WI38 (cell line): ENCODE measurements around the gene PKN2.

Experiments used
- H3K4me3 ChIP-seq: 2 replicates; pipeline ENCODE4 v1.5.1; 2011; ENCODE audit warnings: low read depth, mild to moderate bottlenecking, control low read depth, low read length
- TF ChIP-seq, protein P1 (sequence below): IDR thresholded peaks from 2 replicates; pipeline ENCODE4 v1.5.1; 2012; ENCODE audit warnings: low read depth, mild to moderate bottlenecking, control low read depth, low read length

PKN2 gene

DNA sequence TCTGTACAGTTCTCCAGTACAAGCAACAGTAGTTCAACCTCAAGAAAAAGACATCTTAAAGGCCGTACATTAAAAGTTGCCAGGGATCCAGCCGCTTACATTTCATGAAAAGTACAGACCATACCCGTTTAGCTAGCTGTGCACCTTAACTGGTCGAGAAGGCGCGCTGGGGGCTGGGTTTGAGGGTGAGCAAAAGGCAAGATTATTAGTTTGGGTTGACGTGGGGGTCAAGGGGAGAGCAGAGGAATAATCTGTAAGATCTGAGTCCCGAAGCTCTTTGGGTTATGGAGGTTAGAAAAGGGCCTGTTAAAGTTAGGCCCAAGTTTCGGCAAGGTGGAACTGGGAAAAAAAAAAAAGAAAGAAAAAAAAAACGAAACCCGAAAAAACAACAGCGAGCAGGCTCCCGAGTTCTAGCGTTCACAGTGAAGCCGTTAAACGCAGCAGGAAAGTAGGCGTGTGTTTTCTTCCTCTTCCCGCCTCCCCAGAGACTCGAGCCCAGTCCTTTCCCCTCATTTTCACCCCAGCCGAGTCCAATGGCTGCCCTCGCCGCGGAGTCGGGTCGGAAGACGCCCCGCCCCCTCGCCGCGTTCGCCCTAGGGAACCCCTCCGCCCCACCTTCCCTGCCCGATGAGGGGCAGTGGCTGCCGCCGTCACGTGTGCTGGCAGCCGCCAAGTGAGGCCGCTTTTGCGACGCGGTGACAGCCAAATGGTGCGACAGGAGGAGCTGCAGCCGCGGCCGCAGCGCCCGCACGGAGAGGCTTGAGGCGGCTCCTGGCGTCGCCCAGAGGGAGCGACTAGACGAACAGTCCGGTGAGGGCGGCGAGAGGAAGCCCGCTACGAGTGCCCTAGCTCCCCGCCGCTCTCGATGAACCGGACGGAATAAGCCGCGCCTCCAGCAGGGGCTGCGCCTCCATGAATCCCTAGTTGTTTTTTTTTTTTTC is at the start of gene PKN2:
TSS of gene PKN2 (plus strand) at position 733 of the 941 bp plus-strand sequence. CDS start 308 bp downstream, outside the sequence.
- peak within 1 kb of the TSS; percentile 79 for H3K4me3 ChIP-seq
- TF ChIP-seq, protein P1, sequence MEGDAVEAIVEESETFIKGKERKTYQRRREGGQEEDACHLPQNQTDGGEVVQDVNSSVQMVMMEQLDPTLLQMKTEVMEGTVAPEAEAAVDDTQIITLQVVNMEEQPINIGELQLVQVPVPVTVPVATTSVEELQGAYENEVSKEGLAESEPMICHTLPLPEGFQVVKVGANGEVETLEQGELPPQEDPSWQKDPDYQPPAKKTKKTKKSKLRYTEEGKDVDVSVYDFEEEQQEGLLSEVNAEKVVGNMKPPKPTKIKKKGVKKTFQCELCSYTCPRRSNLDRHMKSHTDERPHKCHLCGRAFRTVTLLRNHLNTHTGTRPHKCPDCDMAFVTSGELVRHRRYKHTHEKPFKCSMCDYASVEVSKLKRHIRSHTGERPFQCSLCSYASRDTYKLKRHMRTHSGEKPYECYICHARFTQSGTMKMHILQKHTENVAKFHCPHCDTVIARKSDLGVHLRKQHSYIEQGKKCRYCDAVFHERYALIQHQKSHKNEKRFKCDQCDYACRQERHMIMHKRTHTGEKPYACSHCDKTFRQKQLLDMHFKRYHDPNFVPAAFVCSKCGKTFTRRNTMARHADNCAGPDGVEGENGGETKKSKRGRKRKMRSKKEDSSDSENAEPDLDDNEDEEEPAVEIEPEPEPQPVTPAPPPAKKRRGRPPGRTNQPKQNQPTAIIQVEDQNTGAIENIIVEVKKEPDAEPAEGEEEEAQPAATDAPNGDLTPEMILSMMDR: no peak

DNA sequence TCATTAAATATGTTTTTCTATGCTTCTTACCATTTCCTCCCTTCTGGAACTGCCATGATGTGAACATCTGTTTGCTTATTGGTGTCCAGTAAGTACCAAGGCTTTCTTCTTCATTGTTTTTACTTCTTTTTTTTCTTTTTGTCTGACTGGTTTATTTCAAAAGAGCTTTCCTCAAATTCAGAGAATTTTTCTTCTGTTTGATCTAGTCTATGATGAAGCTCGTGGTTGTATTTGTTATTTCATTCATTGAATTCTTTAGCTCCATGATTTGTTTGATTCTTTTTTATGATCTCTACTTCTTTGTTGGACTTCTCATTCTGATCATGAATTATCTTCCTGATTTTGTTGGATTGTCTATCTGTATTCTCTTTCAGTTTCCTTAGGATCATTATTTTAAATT is 49.5 kb upstream of the PKN2 start:
- TF ChIP-seq, protein P1: no peak
- no peak overlapping the region for H3K4me3 ChIP-seq

DNA sequence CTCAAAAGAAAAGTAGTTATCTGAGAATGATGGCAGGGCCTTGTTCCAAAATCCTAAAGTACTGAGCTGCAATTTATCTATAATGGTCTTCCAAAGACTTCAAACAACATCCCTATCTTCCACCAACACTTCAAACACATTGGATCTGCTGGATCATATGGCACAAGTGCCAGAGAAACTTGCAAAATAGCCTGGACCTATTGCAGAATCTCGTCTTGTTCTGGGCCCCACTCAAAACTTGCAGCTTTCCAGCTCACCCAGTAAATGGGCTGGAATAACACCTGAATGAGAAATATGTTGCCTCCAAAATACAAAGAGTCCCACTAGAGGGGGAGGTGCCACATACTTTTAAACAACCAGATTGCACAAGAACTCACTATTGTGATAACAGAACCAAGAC is 44.0 kb upstream of the PKN2 start:
- no peak overlapping the region for H3K4me3 ChIP-seq
- TF ChIP-seq, protein P1: no peak

DNA sequence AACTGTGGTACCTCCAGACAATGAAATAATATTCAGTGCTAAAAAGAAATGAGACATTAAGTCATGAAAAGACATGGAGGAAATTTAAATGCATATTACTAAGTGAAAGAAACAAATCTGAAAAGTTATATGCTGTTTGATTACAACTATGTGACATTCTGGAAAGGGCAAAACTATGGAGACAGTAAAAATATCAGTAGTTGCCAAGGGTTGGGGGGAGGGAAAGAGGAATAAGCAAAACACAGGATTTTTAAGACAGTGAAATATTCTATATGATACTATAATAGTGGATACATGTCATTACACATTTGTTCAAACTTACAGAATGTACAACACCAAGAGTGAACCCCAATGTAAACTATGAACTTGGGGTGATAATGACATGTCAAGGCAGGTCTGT is 38.2 kb upstream of the PKN2 start:
- TF ChIP-seq, protein P1: no peak
- H3K4me3 ChIP-seq: no peak overlapping the region

GRCh38 chr1:88646476-88647248 is 37.4 kb upstream of the PKN2 start:
- TF ChIP-seq, protein P1: no peak
- H3K4me3 ChIP-seq: no peak overlapping the region

DNA sequence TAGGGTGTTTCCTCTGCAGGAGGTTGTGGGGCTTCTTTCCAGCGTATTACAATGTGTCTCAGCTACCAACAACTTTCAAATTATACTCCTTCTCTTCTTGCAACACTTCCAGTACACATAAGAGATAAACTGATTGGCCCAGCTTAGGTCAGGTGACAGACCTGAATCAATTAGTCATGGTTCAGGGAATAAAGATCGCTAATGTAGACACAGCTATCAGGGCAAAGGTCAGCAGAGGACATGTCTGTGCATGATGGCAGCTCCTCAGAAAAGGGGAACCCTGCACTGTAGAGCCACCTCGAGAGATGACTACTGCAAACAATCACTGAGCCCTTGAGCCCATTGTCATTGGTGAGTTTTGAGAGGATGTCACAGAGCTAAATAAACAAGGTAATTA is 36.8 kb upstream of the PKN2 start:
- H3K4me3 ChIP-seq: no peak overlapping the region
- TF ChIP-seq, protein P1: no peak
